ENCODE measurements around the gene IGSF10. TPM values are rescaled to one million over a fixed set of nuclear protein-coding genes. Genes with fewer than 3 reads are reported as not detected.

The IGSF10 gene
- total RNA-seq, 1 donor from 2014 or later: 1.2 TPM

- ATAC-seq: no peak
- DNase-seq (ENCODE audit: low spot score): no peak
- intact Hi-C loops (cut with DNase I): no loop called here
These were observed 32.5 kb downstream of the IGSF10 start for GRCh38 chr3:151428386-151428785.

GRCh38 chr3:151426341-151426657, 34.6 kb downstream of the IGSF10 start:
- DNase-seq (ENCODE audit: low spot score) (no peak), ATAC-seq (no peak)
- intact Hi-C loops (cut with DNase I): no loop called here

GRCh38 chr3:151425627-151426340, 35.1 kb downstream of the IGSF10 start:
- ATAC-seq (no peak), DNase-seq (ENCODE audit: low spot score) (no peak)
- intact Hi-C loops (cut with DNase I): no loop called here

- DNase-seq (ENCODE audit: low spot score) (no peak), ATAC-seq (no peak)
- intact Hi-C loops (cut with DNase I): no loop called here
These were observed 37.8 kb downstream of the IGSF10 start for GRCh38 chr3:151423091-151423490.

GRCh38 chr3:151421938-151422337, 38.9 kb downstream of the IGSF10 start:
- ATAC-seq (no peak), DNase-seq (ENCODE audit: low spot score) (no peak)
- intact Hi-C loops (cut with DNase I): no loop called here

GRCh38 chr3:151419806-151420205, 41.1 kb downstream of the IGSF10 start:
- DNase-seq (ENCODE audit: low spot score) (no peak), ATAC-seq (no peak)
- intact Hi-C loops (cut with DNase I): no loop called here

GRCh38 chr3:151415289-151415688, 45.6 kb downstream of the IGSF10 start:
- DNase-seq (ENCODE audit: low spot score) (no peak), ATAC-seq (no peak)
- intact Hi-C loops (cut with DNase I): no loop called here

- intact Hi-C loops (cut with DNase I): no loop called here
- no peak for DNase-seq (ENCODE audit: low spot score)
- ATAC-seq: no peak
These were observed 47.9 kb downstream of the IGSF10 start for GRCh38 chr3:151412989-151413388.

Other genes starting within 250 kb of the IGSF10 start
- gene P2RY14, start 182.5 kb downstream of the IGSF10 start, total RNA-seq: 8.9 TPM
- gene GPR87, start 144.2 kb downstream of the IGSF10 start, total RNA-seq: not detected
- 3.7 TPM for gene P2RY13, start 131.5 kb downstream of the IGSF10 start, total RNA-seq
- 27.1 TPM for gene P2RY12, start 76.3 kb downstream of the IGSF10 start, total RNA-seq

All from sciatic nerve (tissue), 2 donors.